ENCODE measurements around the gene TAOK2. TPM values are rescaled to one million over a fixed set of nuclear protein-coding genes. Genes with fewer than 3 reads are reported as not detected.

Gene TAOK2
- total and polyA plus RNA-seq, 2 of the 4 experiments (the other 2 are of a cell fraction), result 23.0 to 31.7 TPM

GRCh38 chr16:30007378-30007895 is 33.8 kb downstream of the TAOK2 start:
- no peak for DNase-seq
- Histone ChIP-seq H3K4ac (ENCODE audit: low read depth, low read length) (no peak overlapping the region), H3K9me1 (ENCODE audit: insufficient read depth, low read length) (no peaks in the 10 kb centered on the region), H2BK5ac (ENCODE audit: low read depth, low read length, poor library complexity, severe bottlenecking) (no peak overlapping the region), H2BK15ac (ENCODE audit: low read depth, low read length) (no peak overlapping the region), H4K91ac (ENCODE audit: insufficient read depth, low read depth, low read length) (no peak overlapping the region), H3K4me3 (ENCODE audit: insufficient read depth, low read depth, low read length) (no peak overlapping the region), H4K20me1 (ENCODE audit: insufficient read depth, low read length) (no peaks in the 10 kb centered on the region; the same call in 1 of the 2 replicates), H3K36me3 (ENCODE audit: control insufficient read depth, insufficient read depth, low read length) (peaks cover 7% of the 10 kb centered on the region; the same call in 1 of the 2 replicates), H3K14ac (replicated peaks; ENCODE audit: low read depth, low read length) (no peak overlapping the region), H3K9me3 (ENCODE audit: control insufficient read depth, insufficient read depth, low read length) (no peaks in the 10 kb centered on the region), H2AFZ (replicated peaks; ENCODE audit: low read length, poor library complexity) (no peak overlapping the region), H3K79me1 (ENCODE audit: low read depth in 1 of 2, low read length in 2 of 2) (no peaks in the 10 kb centered on the region; a peak in 1 of 4 replicates), H3K23ac (ENCODE audit: low read depth, low read length) (no peak overlapping the region), H3K27me3 (ENCODE audit: control insufficient read depth, insufficient read depth, low read length) (peaks cover 27% of the 10 kb centered on the region), H3K4me2 (ENCODE audit: low read depth, low read length) (no peak overlapping the region), H4K5ac (ENCODE audit: low read depth, low read length) (no peak overlapping the region), H2AK9ac (replicated peaks; ENCODE audit: low read depth, low read length, poor library complexity) (no peak overlapping the region), H3K27ac (ENCODE audit: insufficient read depth, low read length) (no peak overlapping the region), H3K4me1 (ENCODE audit: control insufficient read depth, insufficient read depth, low read length) (no peaks in the 10 kb centered on the region; the same call in 1 of the 2 replicates), H2BK20ac (ENCODE audit: low read depth, low read length) (no peak overlapping the region), H3K18ac (ENCODE audit: low read depth, low read length) (no peak overlapping the region), H3K9ac (ENCODE audit: low read depth, low read length) (no peak overlapping the region), H4K8ac (ENCODE audit: low read depth in 2 of 2, low read length in 2 of 2) (no peak overlapping the region), H2BK120ac (ENCODE audit: low read depth, low read length) (no peak overlapping the region), H2AK5ac (ENCODE audit: low read depth, low read length) (no peak overlapping the region), H3K56ac (ENCODE audit: extremely low read depth, insufficient read depth, low read length) (no peak overlapping the region)
- intact Hi-C loops (cut with micrococcal nuclease), result no loop called here
- ATAC-seq (ENCODE audit: low read depth), result no peak
- WGBS, 2 experiments (ENCODE audit: extremely low coverage in 2 of 2, insufficient read length in 1 of 2), result 64% methylated on average over 5 of the region's 11 CpGs; no CpG with 5 or more reads in 1 of the 2 experiments
- dilution Hi-C loops (cut with HindIII; ENCODE audit: low sequenced_read_pairs, unreplicated experiment), result no loop called here
- CTCF ChIA-PET, result no interaction called here
- in situ Hi-C loops (cut with MboI; ENCODE audit: low sequenced_read_pairs), result no loop called here
- POLR2A ChIA-PET (ENCODE audit: unreplicated experiment), result no interaction called here
- TF ChIP-seq USF2 (IDR thresholded peaks at IDR 0.05; ENCODE audit: low read depth, low read length), result no peak
- no peak for TF ChIP-seq MXI1 (IDR thresholded peaks at IDR 0.05; ENCODE audit: borderline replicate concordance, low read depth, low read length)
- no peak for TF ChIP-seq RCOR1 (IDR thresholded peaks at IDR 0.05; ENCODE audit: insufficient replicate concordance, low read length)
- no peak for TF ChIP-seq MAZ (IDR thresholded peaks at IDR 0.05; ENCODE audit: borderline replicate concordance, low read depth, low read length)
- no peak for TF ChIP-seq CTCF (conservative IDR thresholded peaks at IDR 0.05; ENCODE audit: low read depth, low read length)
- TF ChIP-seq BHLHE40 (IDR thresholded peaks at IDR 0.05; ENCODE audit: low read depth, low read length), result no peak
- no peak for TF ChIP-seq RFX5 (IDR thresholded peaks at IDR 0.05; ENCODE audit: low read depth, low read length)
- no peak for TF ChIP-seq RAD21 (IDR thresholded peaks at IDR 0.05; ENCODE audit: low read length)
- BruUV-seq (replicated peaks), result no TSS peak
